Activated CD8-positive, alpha-beta memory T cell treated with anti-CD3 and anti-CD28 coated beads, Interleukin-2, amount 50 U/mL, for 48 hours (primary cell): ENCODE data around the gene SLC24A4.

Source experiments
- DNase-seq: peaks from one replicate; pipeline ENCODE4 v3.0.0-alpha.2; 2020

Gene SLC24A4

GRCh38 chr14:92404938-92405337 lies 82.0 kb downstream of the SLC24A4 start:
- DNase-seq = no peak

GRCh38 chr14:92407410-92407809 lies 84.4 kb downstream of the SLC24A4 start:
- no peak for DNase-seq

- no peak for DNase-seq
Observed at GRCh38 chr14:92409043-92409442, 86.1 kb downstream of the SLC24A4 start.

GRCh38 chr14:92411135-92411534 lies 88.2 kb downstream of the SLC24A4 start:
- DNase-seq = no peak

GRCh38 chr14:92411941-92412340 lies 89.0 kb downstream of the SLC24A4 start:
- no peak for DNase-seq

GRCh38 chr14:92412912-92413311 lies 89.9 kb downstream of the SLC24A4 start:
- DNase-seq = no peak

GRCh38 chr14:92413379-92413778 lies 90.4 kb downstream of the SLC24A4 start:
- no peak for DNase-seq

GRCh38 chr14:92414690-92415445 lies 91.9 kb downstream of the SLC24A4 start:
- no peak for DNase-seq

- DNase-seq = no peak
Observed at GRCh38 chr14:92415969-92416368, 93.0 kb downstream of the SLC24A4 start.

GRCh38 chr14:92416544-92416943 lies 93.6 kb downstream of the SLC24A4 start:
- DNase-seq = no peak

GRCh38 chr14:92417759-92418158 lies 94.8 kb downstream of the SLC24A4 start:
- no peak for DNase-seq

GRCh38 chr14:92421751-92422150 lies 98.8 kb downstream of the SLC24A4 start:
- no peak for DNase-seq

- DNase-seq = no peak
Observed at GRCh38 chr14:92425101-92425500, 102.1 kb downstream of the SLC24A4 start.

GRCh38 chr14:92426237-92426636 lies 103.3 kb downstream of the SLC24A4 start:
- DNase-seq = no peak

- DNase-seq = no peak
Observed at GRCh38 chr14:92427096-92427495, 104.1 kb downstream of the SLC24A4 start.

GRCh38 chr14:92430686-92431085 lies 107.7 kb downstream of the SLC24A4 start:
- no peak for DNase-seq

- no peak for DNase-seq
Observed at GRCh38 chr14:92431199-92431725, 108.3 kb downstream of the SLC24A4 start.

GRCh38 chr14:92433407-92433806 lies 110.4 kb downstream of the SLC24A4 start:
- no peak for DNase-seq

- DNase-seq = no peak
Observed at GRCh38 chr14:92435154-92435553, 112.2 kb downstream of the SLC24A4 start.

- no peak for DNase-seq
Observed at GRCh38 chr14:92436115-92436776, 113.3 kb downstream of the SLC24A4 start.

- no peak for DNase-seq
Observed at GRCh38 chr14:92437309-92437708, 114.3 kb downstream of the SLC24A4 start.

GRCh38 chr14:92437729-92438285 lies 114.8 kb downstream of the SLC24A4 start:
- no peak for DNase-seq

- DNase-seq = no peak
Observed at GRCh38 chr14:92439537-92440344, 116.8 kb downstream of the SLC24A4 start.
